ENCODE measurements around the gene EFR3B. TPM values are rescaled to one million over a fixed set of nuclear protein-coding genes. Genes with fewer than 3 reads are reported as not detected.

EFR3B gene
- polyA plus RNA-seq, 1 of the 3 experiments (the other 2 are of a cell fraction) = 1.5 TPM

- TF ChIP-seq, protein P1, sequence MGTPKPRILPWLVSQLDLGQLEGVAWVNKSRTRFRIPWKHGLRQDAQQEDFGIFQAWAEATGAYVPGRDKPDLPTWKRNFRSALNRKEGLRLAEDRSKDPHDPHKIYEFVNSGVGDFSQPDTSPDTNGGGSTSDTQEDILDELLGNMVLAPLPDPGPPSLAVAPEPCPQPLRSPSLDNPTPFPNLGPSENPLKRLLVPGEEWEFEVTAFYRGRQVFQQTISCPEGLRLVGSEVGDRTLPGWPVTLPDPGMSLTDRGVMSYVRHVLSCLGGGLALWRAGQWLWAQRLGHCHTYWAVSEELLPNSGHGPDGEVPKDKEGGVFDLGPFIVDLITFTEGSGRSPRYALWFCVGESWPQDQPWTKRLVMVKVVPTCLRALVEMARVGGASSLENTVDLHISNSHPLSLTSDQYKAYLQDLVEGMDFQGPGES (IDR thresholded peaks at IDR 0.05; ENCODE audit: low read depth, low read length) = no peak
- TF ChIP-seq MXI1 (IDR thresholded peaks at IDR 0.05; ENCODE audit: low read depth, low read length) (no peak), RXRA (IDR thresholded peaks at IDR 0.05; ENCODE audit: borderline replicate concordance, low read depth) (no peak), RAD21 (IDR thresholded peaks at IDR 0.05; ENCODE audit: low read length) (no peak)
Observed at GRCh38 chr2:25025229-25026007, 16.5 kb upstream of the EFR3B start (continued).

DNA sequence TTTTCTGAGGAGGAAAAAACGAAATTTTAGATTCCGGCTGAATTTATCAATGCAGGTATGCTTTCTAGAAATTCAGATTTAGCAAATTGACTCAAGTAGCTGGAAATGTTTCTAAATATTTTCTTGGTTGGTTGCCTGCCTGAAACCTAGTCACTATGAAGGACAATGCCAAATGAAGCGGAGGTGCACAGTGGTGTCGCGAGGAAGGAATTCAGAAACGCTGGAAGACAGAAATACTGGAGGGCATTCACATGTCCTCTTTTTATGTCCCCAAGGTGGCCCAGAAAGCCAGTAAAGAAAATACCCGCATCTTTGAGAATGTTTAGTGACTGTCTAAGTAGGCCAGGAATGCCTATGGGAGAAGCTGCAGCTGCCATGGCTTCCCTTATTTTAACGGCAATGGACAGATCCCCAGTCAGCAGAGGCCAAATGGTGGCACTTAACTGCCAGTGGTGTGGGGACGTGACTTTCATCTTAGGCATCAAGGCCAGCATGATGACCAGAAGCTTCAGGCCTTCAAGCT lies 15.8 kb upstream of the EFR3B start:
- Histone ChIP-seq H3K27ac (ENCODE audit: low read depth in 2 of 2, low read length in 1 of 2) (no peak overlapping the region), H3K4me2 (no peak overlapping the region), H3K79me2 (ENCODE audit: insufficient read depth) (no peaks in the 10 kb centered on the region), H3K9me2 (no peaks in the 10 kb centered on the region), H3F3A (replicated peaks; ENCODE audit: insufficient read depth) (peaks cover 8% of the 10 kb centered on the region), H3K36me3 (replicated peaks in 1 of 2; ENCODE audit: control insufficient read depth in 1 of 2, insufficient read depth in 2 of 2, low read length in 1 of 2) (no peaks in the 10 kb centered on the region), H3K27me3 (ENCODE audit: insufficient read depth) (no peaks in the 10 kb centered on the region), H2AFZ (ENCODE audit: low read depth) (no peak overlapping the region), H4K20me1 (ENCODE audit: insufficient read depth) (no peaks in the 10 kb centered on the region), H3K9me3 (no peaks in the 10 kb centered on the region), H3K9ac (no peak overlapping the region), H3K4me3 (ENCODE audit: low read depth in 2 of 2, low read length in 1 of 2) (no peak overlapping the region), H3K4me1 (ENCODE audit: control insufficient read depth in 1 of 2, insufficient read depth in 2 of 2, low read depth in 1 of 2, low read length in 1 of 2) (peaks cover 0 to 3% of the 10 kb centered on the region in 2 experiments; a peak in 1 of 4 replicates)
- DNase-seq = no peak
- 89% methylated on average over 9 of the region's 9 CpGs for WGBS (ENCODE audit: low lambda C conversion rate)
- POLR2A ChIA-PET = interaction anchor here (0.6 to 1.3 kb wide), 2 partner anchors 8 to 17 kb away, joined by 3 to 4 read pairs; no protein-coding TSS in a partner anchor
- TF ChIP-seq GATA2 (CRISPR knock-in tag; IDR thresholded peaks at IDR 0.05) = no peak
- TF ChIP-seq NRF1 (IDR thresholded peaks at IDR 0.05; ENCODE audit: low read depth, low read length) = no peak
- TF ChIP-seq SMC3 (IDR thresholded peaks at IDR 0.05; ENCODE audit: low read depth, low read length) = no peak
- TF ChIP-seq POLR2AphosphoS5 (IDR thresholded peaks at IDR 0.05; ENCODE audit: low read depth, low read length) = no peak
- TF ChIP-seq EZH2phosphoT487 (IDR thresholded peaks at IDR 0.05; ENCODE audit: borderline replicate concordance, low read depth) = no peak
- no peak for TF ChIP-seq JUND (IDR thresholded peaks at IDR 0.05)
- TF ChIP-seq, protein P2, sequence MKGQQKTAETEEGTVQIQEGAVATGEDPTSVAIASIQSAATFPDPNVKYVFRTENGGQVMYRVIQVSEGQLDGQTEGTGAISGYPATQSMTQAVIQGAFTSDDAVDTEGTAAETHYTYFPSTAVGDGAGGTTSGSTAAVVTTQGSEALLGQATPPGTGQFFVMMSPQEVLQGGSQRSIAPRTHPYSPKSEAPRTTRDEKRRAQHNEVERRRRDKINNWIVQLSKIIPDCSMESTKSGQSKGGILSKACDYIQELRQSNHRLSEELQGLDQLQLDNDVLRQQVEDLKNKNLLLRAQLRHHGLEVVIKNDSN (IDR thresholded peaks at IDR 0.05; ENCODE audit: borderline replicate concordance, low read depth) = no peak
- no peak for TF ChIP-seq CTCF (IDR thresholded peaks at IDR 0.05)
- CTCF ChIA-PET = interaction anchor here (1.2 to 2.1 kb wide), 2 partner anchors 10 to 50 kb away, joined by 3 to 10 read pairs; no protein-coding TSS in a partner anchor

All from SK-N-SH (cell line).